Astrocyte of the cerebellum (primary cell): ENCODE measurements around the gene SORCS1.

Experiments used
- DNase-seq: peaks from one replicate; pipeline ENCODE4 v3.0.0-alpha.2; 2011; ENCODE audit warnings: low read depth
- H3K4me3 ChIP-seq: 2 replicates; pipeline ENCODE4 v1.5.1; 2011; ENCODE audit warnings: mild to moderate bottlenecking, low read depth, low read length, moderate library complexity
- in situ Hi-C: cut with HindIII; loops from 2 replicates; pipeline ENCODE4 v1.10.0; 2017; ENCODE audit warnings: low sequenced_read_pairs
- TF ChIP-seq, protein P1 (sequence below): IDR thresholded peaks from 2 replicates; pipeline ENCODE4 v1.5.1; 2012; ENCODE audit warnings: low read length, low read depth, moderate library complexity, mild to moderate bottlenecking; ENCODE audit errors: missing control alignments

The SORCS1 gene

DNA sequence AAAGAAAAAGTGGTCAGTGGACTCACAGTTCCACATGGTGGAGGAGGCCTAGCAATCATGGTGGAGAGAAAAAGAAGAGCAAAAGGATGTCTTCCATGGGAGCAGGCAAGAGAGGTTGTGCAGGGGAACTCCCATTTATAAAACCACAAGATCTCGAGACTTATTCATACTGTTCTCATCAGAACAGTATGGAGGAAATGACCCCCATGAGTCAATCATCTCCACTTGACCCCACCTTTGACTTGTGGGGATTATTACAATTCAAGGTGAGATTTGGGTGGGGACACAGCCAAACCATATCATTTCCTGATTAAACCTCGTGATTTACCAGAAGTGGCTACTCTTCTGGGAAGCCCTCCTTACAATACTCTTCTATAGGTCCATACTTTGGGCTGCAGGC, 160.1 kb downstream of the SORCS1 start:
- TF ChIP-seq, protein P1, sequence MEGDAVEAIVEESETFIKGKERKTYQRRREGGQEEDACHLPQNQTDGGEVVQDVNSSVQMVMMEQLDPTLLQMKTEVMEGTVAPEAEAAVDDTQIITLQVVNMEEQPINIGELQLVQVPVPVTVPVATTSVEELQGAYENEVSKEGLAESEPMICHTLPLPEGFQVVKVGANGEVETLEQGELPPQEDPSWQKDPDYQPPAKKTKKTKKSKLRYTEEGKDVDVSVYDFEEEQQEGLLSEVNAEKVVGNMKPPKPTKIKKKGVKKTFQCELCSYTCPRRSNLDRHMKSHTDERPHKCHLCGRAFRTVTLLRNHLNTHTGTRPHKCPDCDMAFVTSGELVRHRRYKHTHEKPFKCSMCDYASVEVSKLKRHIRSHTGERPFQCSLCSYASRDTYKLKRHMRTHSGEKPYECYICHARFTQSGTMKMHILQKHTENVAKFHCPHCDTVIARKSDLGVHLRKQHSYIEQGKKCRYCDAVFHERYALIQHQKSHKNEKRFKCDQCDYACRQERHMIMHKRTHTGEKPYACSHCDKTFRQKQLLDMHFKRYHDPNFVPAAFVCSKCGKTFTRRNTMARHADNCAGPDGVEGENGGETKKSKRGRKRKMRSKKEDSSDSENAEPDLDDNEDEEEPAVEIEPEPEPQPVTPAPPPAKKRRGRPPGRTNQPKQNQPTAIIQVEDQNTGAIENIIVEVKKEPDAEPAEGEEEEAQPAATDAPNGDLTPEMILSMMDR: no peak
- DNase-seq: no peak
- no peak overlapping the region for H3K4me3 ChIP-seq
- in situ Hi-C loops: no loop called here

DNA sequence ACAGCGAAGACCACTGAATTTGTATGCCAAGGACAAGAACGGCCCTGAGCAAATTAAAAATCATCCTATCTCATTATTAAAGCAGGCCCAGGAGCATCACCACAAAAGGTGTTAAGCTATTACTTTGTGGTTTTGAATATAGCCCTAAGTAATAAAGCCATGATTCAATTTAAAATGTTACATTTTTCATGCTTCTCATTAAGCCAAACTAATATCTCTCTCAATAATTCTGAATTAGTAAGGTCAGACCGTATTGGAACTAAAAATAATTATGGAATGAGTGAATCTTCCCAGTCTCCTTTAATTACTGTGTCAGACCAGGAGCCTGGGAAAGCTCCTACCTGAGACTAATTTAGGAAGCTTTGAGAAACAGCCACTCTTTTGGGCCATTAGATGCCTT, 162.4 kb downstream of the SORCS1 start:
- in situ Hi-C loops: no loop called here
- H3K4me3 ChIP-seq: no peak overlapping the region
- TF ChIP-seq, protein P1: no peak
- no peak for DNase-seq

DNA sequence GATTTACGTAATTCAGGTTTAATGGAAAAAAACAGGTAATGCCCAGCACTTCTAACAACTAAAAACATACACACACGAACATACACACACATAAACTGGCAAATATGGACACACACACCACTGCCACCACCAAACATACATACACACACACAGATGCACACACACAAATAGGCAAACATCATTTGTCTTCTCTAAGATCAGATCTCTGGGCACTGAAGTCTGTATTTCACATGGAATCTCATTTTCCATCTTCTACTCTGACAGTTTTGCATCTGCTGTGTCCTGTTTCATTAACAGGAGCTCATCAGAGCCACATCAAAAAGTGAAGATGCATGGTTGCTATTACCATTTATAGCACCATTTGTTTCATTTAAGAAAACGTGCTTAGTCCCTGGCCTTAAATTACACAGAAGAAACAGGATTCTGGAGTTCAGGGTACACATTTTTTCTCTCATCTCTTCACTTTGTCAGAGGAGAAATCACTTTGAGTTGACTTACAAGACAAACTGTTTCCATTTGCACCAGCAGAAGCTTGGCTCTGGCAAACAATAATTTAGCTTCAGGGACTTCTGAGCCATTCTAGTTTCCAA, 165.3 kb downstream of the SORCS1 start:
- no peak for DNase-seq
- TF ChIP-seq, protein P1: no peak
- in situ Hi-C loops: no loop called here
- H3K4me3 ChIP-seq: no peak overlapping the region

DNA sequence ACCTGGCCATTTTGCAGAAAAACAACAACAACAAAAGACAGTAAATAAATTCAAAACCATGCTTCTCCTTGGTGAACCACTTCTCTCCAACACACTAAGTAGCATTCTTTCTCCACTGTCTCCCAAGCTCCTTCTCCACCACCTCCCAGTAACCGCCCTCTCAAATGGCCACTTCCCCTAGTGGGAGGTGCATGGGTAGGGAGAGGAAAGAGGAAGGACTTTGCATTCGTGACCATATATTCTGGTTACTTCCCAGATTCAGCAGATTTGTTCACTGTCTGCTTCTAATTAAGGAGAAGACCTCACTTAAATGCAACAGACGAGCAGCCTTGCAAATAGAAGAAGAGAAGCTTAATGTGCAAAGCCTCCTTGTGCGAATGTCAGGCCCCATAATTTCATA, 166.8 kb downstream of the SORCS1 start:
- TF ChIP-seq, protein P1: no peak
- in situ Hi-C loops: no loop called here
- no peak overlapping the region for H3K4me3 ChIP-seq

DNA sequence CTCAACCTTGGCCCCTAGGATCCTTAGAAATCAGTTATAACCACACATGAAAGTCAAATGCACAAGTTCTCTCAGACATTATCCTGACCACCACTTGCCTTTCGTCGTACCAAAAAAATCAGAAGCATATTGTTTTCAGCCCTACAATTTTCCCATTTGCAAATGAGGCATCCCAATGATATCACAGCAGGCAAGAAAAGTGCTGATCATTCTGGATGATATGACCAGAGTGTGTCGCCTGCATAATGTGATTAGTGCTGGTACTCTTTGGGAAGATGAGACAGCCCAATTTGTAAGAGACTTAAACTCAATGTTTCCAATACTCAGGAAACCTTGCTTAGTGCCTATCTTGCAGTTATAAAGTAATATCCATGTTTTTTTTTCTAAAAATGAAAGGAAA, 168.0 kb downstream of the SORCS1 start:
- TF ChIP-seq, protein P1: no peak
- no peak overlapping the region for H3K4me3 ChIP-seq
- no peak for DNase-seq
- in situ Hi-C loops: no loop called here

More for the DNA sequence above, 166.8 kb downstream of the SORCS1 start:
- DNase-seq: no peak

DNA sequence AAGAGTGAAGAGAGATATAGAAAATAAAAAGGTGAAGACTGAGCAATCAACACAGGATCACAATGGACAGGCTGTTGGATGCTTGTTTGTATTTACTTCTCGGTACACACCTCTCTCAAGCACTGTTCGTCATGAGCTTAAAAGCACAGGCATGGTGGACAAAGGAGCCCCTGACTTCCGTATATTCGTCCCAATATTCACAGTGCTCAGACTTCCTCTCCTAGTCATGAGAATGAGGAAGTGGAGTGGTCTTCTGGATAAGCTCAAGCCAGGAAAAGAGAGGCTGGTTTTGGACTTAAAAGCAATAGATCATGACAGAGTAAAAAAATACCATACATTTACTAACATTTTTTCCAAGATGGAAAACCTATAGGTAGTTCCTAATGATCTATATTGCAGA, 172.5 kb downstream of the SORCS1 start:
- DNase-seq: no peak
- in situ Hi-C loops: no loop called here
- TF ChIP-seq, protein P1: no peak
- no peak overlapping the region for H3K4me3 ChIP-seq
